22Rv1 (cell line): Measurements from ENCODE around the gene EDDM13.
"Not testable (repeated sequence)": the region's sequence is repeated elsewhere in the genome, so short reads cannot be mapped to it uniquely, and the experiment has no call there.

Source experiments
- H3K27ac ChIP-seq: fragments of 450-650 bp; 2 replicates; pipeline ENCODE4 v1.5.1; 2017
- ZFX ChIP-seq: fragments of 450-650 bp; IDR thresholded peaks from 2 replicates; pipeline ENCODE4 v1.6.1; 2017; ENCODE audit warnings: antibody characterized with exemption, borderline replicate concordance
- TF ChIP-seq, protein P1 (sequence below): fragments of 450-650 bp; IDR thresholded peaks from 2 replicates; pipeline ENCODE4 v1.5.1; 2017; ENCODE audit warnings: mild to moderate bottlenecking

The EDDM13 gene

DNA sequence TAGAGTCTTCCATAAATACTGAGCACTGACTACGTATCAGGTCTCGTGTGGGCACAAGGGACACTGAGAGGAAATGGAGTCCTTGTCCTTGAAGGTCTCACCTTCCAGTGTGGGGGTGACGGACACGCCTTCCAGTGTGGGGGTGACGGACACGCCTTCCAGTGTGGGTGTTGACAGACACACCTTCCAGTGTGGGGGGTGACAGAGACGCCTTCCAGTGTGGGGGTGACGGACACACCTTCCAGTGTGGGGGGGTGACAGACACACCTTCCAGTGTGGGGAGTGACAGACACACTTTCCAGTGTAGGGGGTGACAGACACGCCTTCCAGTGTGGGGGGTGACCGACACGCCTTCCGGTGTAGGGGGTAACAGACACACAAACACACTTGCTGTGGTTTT lies 14.3 kb upstream of the EDDM13 start:
- TF ChIP-seq, protein P1, sequence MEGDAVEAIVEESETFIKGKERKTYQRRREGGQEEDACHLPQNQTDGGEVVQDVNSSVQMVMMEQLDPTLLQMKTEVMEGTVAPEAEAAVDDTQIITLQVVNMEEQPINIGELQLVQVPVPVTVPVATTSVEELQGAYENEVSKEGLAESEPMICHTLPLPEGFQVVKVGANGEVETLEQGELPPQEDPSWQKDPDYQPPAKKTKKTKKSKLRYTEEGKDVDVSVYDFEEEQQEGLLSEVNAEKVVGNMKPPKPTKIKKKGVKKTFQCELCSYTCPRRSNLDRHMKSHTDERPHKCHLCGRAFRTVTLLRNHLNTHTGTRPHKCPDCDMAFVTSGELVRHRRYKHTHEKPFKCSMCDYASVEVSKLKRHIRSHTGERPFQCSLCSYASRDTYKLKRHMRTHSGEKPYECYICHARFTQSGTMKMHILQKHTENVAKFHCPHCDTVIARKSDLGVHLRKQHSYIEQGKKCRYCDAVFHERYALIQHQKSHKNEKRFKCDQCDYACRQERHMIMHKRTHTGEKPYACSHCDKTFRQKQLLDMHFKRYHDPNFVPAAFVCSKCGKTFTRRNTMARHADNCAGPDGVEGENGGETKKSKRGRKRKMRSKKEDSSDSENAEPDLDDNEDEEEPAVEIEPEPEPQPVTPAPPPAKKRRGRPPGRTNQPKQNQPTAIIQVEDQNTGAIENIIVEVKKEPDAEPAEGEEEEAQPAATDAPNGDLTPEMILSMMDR = no peak
- TF ChIP-seq ZFX = no peak
- H3K27ac ChIP-seq = no peak overlapping the region

DNA sequence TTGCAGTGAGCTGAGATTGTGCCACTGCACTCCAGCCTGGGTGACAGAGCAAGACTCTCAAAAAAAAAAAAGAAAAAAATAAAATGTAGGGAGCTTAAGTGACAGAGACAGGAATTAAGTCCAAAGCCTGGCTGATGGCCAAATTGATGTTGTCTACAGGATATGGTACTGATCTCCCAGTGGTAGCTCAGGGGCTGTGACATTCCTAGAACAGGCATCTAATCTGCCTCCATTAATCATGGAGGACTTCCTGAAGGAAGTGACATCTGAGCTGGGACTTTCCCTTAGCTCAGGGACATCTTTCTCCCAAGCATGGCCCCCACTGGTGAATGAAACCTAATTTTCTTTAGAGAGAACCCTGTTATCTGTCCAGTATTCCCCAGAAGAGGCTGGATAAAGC lies 11.4 kb upstream of the EDDM13 start:
- H3K27ac ChIP-seq = no peak overlapping the region
- no peak for TF ChIP-seq ZFX

DNA sequence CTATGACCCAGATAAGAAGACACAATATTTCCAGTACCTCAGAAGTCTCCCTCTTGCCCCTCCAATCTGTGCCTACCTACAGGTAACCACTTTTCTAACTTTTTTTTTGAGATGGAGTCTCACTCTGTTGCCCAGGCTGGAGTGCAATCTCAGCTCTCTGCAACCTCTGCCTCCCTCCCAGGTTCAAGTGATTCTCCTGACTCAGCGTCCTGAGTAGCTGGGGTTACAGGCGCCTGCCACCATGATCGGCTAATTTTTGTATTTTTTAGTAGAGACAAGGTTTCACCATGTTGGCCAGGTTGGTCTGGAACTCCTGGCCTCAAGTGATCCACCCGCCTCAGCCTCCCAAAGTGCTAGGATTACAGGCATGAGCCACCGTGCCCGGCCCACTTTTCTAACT lies 10.6 kb upstream of the EDDM13 start:
- not testable (repeated sequence) for H3K27ac ChIP-seq

DNA sequence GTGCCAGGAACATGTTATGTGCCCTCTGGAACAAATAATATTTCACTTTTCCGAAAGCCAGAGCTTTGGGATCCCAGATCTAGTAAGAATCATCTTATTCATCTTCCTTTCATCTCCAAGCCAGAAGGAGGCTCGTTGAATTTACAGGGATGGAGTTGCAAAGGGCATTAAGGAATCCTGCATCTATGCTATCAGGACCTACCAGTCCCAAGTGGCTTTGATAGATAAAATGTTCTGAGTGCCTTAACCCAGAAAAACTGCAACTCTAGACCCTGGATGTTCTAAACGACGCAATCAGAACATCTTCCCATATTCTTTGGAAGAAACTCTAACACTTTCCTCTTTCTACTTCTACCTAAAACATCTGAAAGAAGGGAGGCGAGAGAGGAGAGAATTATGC lies 9.2 kb upstream of the EDDM13 start:
- TF ChIP-seq ZFX = no peak
- TF ChIP-seq, protein P1 = no peak
- H3K27ac ChIP-seq = no peak overlapping the region

DNA sequence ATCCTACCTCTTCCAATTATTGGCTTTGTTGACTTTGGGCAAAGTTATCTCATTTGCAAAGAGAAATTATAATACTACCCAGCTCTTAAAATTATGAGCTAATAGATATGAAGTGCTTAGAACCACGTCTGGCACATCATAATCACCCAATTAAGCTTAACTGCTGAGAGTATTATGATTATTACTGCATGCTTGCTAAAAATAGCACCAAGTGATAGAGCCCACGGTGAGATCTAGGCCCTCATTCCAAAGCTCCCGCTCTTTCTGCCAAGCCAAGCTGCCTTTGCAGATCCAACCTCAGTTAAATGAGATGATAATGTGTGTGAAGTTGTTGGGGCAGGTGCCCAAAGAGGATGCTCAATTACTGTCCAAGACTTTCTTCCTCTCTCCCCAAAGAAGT lies 6.5 kb upstream of the EDDM13 start:
- TF ChIP-seq, protein P1 = no peak
- TF ChIP-seq ZFX = no peak
- no peak overlapping the region for H3K27ac ChIP-seq

DNA sequence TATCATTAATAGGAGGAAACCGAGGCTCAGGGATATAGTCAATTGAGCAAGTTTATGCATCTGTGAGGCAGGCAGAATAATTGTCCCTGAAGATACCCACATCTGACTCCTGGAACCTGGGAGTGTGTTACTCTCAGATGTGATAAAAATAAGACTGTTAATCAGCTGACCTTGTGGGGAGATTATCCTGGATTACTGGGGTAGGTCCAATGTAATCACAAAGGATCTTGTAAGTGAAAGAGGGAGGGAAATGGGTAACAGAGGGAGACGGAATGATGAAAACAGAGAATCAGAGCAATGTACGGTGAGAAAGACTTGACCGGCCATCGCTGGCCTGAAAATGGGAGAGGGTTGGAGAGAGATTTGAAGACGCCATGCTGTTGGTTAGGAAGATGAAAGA lies 3.2 kb upstream of the EDDM13 start:
- TF ChIP-seq ZFX = no peak
- TF ChIP-seq, protein P1 = no peak
- no peak overlapping the region for H3K27ac ChIP-seq

DNA sequence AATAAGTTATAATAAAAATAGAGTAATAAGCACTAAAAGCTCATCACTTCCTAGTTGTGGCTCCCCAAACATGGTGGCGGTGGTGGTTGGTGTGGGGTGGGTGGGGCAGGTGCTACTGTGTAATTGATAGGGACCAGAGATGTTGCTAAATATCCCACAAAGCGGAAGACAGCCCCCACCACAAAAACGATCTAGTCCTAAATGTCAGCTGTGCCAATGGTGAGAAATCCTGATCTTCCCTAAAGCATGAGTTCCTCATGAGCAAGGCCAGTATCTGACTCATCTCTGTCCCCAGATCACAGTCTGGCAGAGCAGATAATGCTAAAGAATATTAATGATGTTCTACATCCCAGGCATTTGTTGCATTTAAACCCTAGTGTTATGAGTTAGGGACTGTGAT lies 1.9 kb upstream of the EDDM13 start:
- no peak overlapping the region for H3K27ac ChIP-seq
- TF ChIP-seq ZFX = no peak
- TF ChIP-seq, protein P1 = no peak

DNA sequence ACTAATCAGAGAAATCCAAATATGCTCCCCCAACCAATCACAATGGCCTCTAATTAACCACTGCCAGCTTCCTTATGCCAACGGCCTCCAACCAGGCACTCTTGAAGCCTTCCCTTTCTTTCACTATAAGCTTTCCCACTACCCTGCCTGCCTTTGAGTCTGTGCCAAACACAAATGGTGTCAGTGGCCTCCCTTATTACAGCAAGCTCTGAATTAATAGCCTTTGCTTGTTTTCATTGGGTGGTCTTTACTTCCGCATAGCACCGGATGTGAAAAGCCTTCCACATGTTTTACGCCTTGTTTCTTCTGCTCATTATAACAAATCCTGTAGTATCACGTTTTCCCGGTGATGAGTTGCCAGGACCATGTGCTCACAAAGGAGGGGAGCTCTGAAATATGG lies 1.4 kb upstream of the EDDM13 start:
- H3K27ac ChIP-seq = no peak overlapping the region
- no peak for TF ChIP-seq ZFX
- TF ChIP-seq, protein P1 = no peak
